Hematopoietic multipotent progenitor cell treated with erythropoietin and hydrocortisone succinate and interleukin-3 and kit ligand, for 4 days (in vitro differentiated cells): ENCODE measurements around the gene AKR1C3.

ENCODE experiments used
- DNase-seq: peaks from one replicate; pipeline ENCODE4 v3.0.0-alpha.2; 2015

AKR1C3 gene

DNA sequence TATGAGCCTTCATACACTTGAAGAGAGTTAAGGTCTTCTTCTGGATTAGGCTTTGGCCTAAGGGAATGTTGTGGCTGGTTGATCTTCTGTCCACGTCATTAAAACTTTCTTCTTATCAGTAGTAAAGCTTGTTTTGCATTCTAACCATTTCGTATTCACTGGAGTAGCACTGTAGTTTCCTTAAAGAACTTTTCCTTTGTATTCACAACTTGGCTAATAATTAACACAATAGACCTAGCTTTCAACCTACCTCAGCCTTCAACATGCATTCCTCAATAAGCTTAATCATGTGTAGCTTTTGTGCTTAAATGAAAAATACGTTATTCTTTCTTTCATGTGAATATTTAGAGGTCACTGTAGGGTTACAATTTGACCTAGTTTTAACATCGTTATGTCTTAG is 48.0 kb downstream of the AKR1C3 start:
- no peak for DNase-seq

DNA sequence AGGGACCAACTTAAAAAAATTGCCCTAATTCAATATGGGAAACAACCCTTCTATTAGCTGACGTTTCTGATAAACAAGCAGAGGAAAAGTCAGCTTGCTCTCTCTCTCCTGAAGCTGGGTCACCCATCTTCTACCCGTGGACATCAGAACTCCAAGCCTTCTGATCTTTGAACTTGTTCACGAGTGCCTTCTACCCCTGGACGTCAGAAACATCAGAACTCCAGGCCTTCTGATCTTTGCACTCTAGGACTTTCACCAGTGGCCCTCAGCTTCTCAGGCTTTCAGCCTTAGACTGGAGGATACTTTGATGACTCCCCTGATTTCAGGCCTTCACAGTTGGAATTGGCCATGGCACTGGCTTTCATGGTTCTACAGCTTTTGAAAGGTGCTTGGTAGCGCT is 48.9 kb downstream of the AKR1C3 start:
- DNase-seq = no peak

GRCh38 chr10:5146920-5147254 is 52.7 kb downstream of the AKR1C3 start:
- no peak for DNase-seq

- DNase-seq = peak; percentile 8
These were observed 53.2 kb downstream of the AKR1C3 start for GRCh38 chr10:5147255-5147980.

DNA sequence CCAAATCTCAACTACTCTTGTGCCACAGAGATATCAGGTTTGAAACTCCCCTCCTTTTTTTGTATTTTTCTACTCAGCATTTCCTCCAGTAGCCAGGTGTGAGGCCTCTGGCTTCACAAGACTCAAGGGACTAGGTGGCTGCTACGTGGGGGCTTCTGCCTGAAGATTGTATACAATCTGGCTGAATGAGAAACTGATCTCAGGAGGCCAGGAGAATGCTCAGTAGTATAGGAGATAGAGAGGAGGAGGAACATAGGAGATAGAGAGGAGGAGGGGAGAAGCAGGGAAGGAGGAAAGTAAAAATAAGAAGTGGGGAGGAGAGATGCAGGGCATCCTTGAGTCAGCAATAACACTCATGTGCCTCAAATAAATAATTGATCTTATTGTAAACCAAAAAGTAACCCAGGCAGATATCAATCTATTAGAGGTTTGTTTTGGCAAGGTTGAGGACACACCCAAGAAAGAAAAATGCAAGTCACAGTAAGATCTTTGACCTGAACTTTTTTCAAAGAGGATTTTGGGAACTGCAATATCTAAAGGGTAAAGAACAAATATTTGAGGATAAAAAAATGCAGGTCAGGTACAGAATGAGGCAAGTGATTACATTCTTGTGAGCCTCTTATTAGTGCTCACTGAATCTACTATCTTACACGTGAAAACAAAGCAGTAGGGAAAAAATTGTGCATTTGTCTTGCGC is 53.9 kb downstream of the AKR1C3 start:
- no peak for DNase-seq

DNA sequence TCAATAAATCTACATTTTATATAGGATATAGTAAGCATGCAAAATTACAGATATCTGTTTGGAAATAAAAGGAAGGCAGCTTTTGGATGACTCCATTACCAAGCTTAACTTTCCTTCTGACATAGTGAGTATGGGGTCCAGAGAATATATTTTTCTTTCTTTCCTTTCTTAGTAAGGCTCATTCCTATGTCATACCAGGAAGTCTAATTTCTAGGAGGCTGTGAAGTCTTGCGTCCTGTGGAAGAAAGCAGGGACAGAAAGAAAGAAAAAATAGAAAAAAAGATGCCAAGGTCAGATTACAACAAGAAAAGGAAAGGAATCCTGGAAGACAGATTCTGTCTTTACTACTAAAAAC is 54.4 kb downstream of the AKR1C3 start:
- DNase-seq = no peak

DNA sequence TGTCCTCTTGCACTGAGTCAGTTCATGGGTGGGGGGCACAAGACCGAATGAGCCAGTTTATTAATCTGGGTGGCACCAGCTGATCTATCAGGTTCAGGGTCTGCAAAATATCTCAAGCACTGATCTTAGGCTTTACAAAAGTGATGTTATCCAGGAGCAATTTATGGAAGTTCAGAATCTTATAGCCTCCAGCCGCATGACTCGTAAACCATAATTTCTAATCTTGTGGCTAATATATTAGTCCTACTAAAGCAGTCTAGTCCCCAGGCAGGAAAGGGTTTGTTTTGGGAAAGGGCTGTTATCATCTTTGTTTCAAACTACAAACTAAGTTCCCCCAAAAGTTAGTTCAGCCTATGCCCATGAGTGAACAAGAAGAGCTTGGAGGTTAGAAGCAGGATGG is 56.9 kb downstream of the AKR1C3 start:
- no peak for DNase-seq

DNA sequence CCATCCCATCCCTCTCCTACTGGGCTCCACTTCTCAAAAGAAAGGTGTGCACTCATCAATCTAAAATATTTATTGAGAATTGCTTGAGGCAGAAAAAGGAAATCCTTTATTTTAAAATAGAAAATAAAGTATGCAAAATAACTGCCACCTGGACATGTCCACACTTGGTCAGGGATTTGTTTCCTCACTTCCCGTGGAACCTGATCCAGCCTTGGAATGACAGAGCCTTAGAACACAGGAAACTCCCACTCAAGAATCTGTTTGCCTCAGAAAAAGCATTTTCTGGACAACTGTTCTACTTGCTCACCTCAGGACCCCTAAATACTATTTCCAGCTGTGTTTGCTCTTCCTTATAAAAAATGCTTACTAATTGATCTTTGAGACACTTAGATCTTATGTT is 61.7 kb downstream of the AKR1C3 start:
- no peak for DNase-seq
